Measurements from ENCODE around the gene EBLN1. TPM values are rescaled to one million over a fixed set of nuclear protein-coding genes. Genes with fewer than 3 reads are reported as not detected.

Gene EBLN1
- total RNA-seq, 2 experiments from 2014 or later, result not detected

GRCh38 chr10:22180724-22181123, 37.1 kb downstream of the EBLN1 start:
- no peaks in the 10 kb centered on the region for H3K36me3 ChIP-seq (ENCODE audit: insufficient read depth, low read length)
- H3K4me2 ChIP-seq (ENCODE audit: low read length), result no peak overlapping the region
- ChIA-PET POLR2A (no interaction called here), CTCF (ENCODE audit: unreplicated experiment) (no interaction called here)
- H3K27ac ChIP-seq (ENCODE audit: low read depth, low read length, poor library complexity, severe bottlenecking), result no peak overlapping the region
- no peak overlapping the region for H3K4me3 ChIP-seq (ENCODE audit: low read depth, low read length, poor library complexity, severe bottlenecking)
- BruUV-seq (replicated peaks), result no TSS peak
- no peaks in the 10 kb centered on the region for H3K9me2 ChIP-seq (ENCODE audit: insufficient read depth, low read length)
- TF ChIP-seq, protein P1, sequence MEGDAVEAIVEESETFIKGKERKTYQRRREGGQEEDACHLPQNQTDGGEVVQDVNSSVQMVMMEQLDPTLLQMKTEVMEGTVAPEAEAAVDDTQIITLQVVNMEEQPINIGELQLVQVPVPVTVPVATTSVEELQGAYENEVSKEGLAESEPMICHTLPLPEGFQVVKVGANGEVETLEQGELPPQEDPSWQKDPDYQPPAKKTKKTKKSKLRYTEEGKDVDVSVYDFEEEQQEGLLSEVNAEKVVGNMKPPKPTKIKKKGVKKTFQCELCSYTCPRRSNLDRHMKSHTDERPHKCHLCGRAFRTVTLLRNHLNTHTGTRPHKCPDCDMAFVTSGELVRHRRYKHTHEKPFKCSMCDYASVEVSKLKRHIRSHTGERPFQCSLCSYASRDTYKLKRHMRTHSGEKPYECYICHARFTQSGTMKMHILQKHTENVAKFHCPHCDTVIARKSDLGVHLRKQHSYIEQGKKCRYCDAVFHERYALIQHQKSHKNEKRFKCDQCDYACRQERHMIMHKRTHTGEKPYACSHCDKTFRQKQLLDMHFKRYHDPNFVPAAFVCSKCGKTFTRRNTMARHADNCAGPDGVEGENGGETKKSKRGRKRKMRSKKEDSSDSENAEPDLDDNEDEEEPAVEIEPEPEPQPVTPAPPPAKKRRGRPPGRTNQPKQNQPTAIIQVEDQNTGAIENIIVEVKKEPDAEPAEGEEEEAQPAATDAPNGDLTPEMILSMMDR (conservative IDR thresholded peaks at IDR 0.05; ENCODE audit: low read length), result no peak
- no peak for TF ChIP-seq EZH2phosphoT487 (IDR thresholded peaks at IDR 0.05; ENCODE audit: borderline replicate concordance, low read depth, low read length)
- H4K20me1 ChIP-seq (ENCODE audit: insufficient read depth, low read length), result no peaks in the 10 kb centered on the region
- H2AFZ ChIP-seq (ENCODE audit: low read length), result no peak overlapping the region
- H3K4me1 ChIP-seq (ENCODE audit: insufficient read depth, low read length, poor library complexity, severe bottlenecking), result no peaks in the 10 kb centered on the region
- intact Hi-C loops (cut with micrococcal nuclease; ENCODE audit: unreplicated experiment), result no loop called here
- H3K79me2 ChIP-seq (ENCODE audit: insufficient read depth, low read depth, low read length), result no peaks in the 10 kb centered on the region
- no peaks in the 10 kb centered on the region for H3K9me3 ChIP-seq (ENCODE audit: low read length)
- DNase-seq (ENCODE audit: low spot score), result no peak

GRCh38 chr10:22174442-22174841, 43.4 kb downstream of the EBLN1 start:
- no peak overlapping the region for H3K4me2 ChIP-seq (ENCODE audit: low read length)
- no peaks in the 10 kb centered on the region for H3K9me2 ChIP-seq (ENCODE audit: insufficient read depth, low read length)
- no peaks in the 10 kb centered on the region for H3K79me2 ChIP-seq (ENCODE audit: insufficient read depth, low read depth, low read length)
- ChIA-PET CTCF (ENCODE audit: unreplicated experiment) (no interaction called here), POLR2A (no interaction called here)
- intact Hi-C loops (cut with micrococcal nuclease; ENCODE audit: unreplicated experiment), result no loop called here
- no peak overlapping the region for H3K27ac ChIP-seq (ENCODE audit: low read depth, low read length, poor library complexity, severe bottlenecking)
- H2AFZ ChIP-seq (ENCODE audit: low read length), result no peak overlapping the region
- no peaks in the 10 kb centered on the region for H3K4me1 ChIP-seq (ENCODE audit: insufficient read depth, low read length, poor library complexity, severe bottlenecking)
- H3K9me3 ChIP-seq (ENCODE audit: low read length), result no peaks in the 10 kb centered on the region
- TF ChIP-seq EZH2phosphoT487 (IDR thresholded peaks at IDR 0.05; ENCODE audit: borderline replicate concordance, low read depth, low read length), result no peak
- DNase-seq (ENCODE audit: low spot score), result no peak
- no peak overlapping the region for H3K4me3 ChIP-seq (ENCODE audit: low read depth, low read length, poor library complexity, severe bottlenecking)
- H3K36me3 ChIP-seq (ENCODE audit: insufficient read depth, low read length), result no peaks in the 10 kb centered on the region
- H4K20me1 ChIP-seq (ENCODE audit: insufficient read depth, low read length), result no peaks in the 10 kb centered on the region
- BruUV-seq (replicated peaks), result no TSS peak

DNA sequence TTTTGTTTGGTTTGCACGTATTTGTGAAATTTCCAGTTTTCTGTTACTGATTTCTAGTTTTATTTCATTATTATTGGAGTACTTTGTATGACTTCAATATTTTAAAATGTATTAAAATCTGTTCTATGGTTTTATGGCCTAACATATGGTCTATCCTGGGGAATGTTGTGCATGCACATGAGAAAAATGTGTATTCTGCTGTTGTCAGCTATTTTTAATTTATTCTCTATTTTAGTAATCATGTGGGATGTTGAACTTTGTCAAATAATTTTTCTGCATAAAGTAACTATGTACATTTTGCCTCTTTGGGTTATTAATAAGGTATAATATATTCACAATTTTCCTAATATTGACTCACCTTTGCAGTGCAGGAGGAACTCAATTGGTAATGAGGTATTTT, 46.7 kb downstream of the EBLN1 start:
- Histone ChIP-seq H4K20me1 (ENCODE audit: insufficient read depth, low read length) (no peaks in the 10 kb centered on the region), H3K4me2 (ENCODE audit: low read length) (no peak overlapping the region), H2AFZ (ENCODE audit: low read length) (no peak overlapping the region), H3K4me3 (ENCODE audit: low read depth, low read length, poor library complexity, severe bottlenecking) (no peak overlapping the region), H3K79me2 (ENCODE audit: insufficient read depth, low read depth, low read length) (no peaks in the 10 kb centered on the region), H3K4me1 (ENCODE audit: insufficient read depth, low read length, poor library complexity, severe bottlenecking) (no peaks in the 10 kb centered on the region), H3K9me2 (ENCODE audit: insufficient read depth, low read length) (no peaks in the 10 kb centered on the region), H3K36me3 (ENCODE audit: insufficient read depth, low read length) (no peaks in the 10 kb centered on the region), H3K27ac (ENCODE audit: low read depth, low read length, poor library complexity, severe bottlenecking) (no peak overlapping the region), H3K9me3 (ENCODE audit: low read length) (no peaks in the 10 kb centered on the region)
- intact Hi-C loops (cut with micrococcal nuclease; ENCODE audit: unreplicated experiment), result no loop called here
- POLR2A ChIA-PET, result interaction anchor here (0.6 kb wide), 1 partner anchor 19 kb away, joined by 3 read pairs; no protein-coding TSS in a partner anchor
- DNase-seq (ENCODE audit: low spot score), result no peak
- TF ChIP-seq, protein P1 (conservative IDR thresholded peaks at IDR 0.05; ENCODE audit: low read length), result no peak
- CTCF ChIA-PET (ENCODE audit: unreplicated experiment), result no interaction called here
- BruUV-seq (replicated peaks), result no TSS peak
